Glomerular endothelial cell (primary cell): ENCODE measurements around the gene RUNX1. TPM values are rescaled to one million over a fixed set of nuclear protein-coding genes. Genes with fewer than 3 reads are reported as not detected.

Experiments
- DNase-seq: peaks from one replicate; pipeline ENCODE4 v3.0.0-alpha.2; 2011; ENCODE audit warnings: low read depth, low spot score; ENCODE audit errors: extremely low read depth
- total RNA-seq: library from RNA; depleted of rRNA; stranded (reverse); fragments of >200 nt; gene quantifications from 2 replicates; pipeline ENCODE4 v1.2.3, GENCODE V29; 2015

RUNX1 gene
- total RNA-seq, 1 donor from 2014 or later, result 11.6 TPM

DNA sequence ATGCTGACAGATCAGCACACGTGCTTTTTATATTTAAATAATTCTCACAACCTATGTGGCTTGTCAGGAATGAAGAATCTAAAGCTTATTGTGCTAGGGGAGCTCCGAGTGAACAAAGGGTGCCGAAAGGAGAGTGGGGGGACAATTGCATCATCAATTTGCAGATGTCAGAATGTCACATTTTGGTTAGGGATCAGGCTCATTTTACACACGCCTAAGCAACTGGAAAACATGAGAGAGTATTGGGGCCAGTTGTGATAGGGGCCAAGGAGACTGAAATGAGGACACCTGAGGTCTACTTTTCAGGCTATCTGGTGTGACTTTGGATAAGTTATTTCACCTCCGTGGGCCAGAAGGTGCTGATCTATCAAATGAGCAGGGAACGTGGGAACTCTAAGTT lies 31.8 kb downstream of the RUNX1 start:
- DNase-seq, result no peak

DNA sequence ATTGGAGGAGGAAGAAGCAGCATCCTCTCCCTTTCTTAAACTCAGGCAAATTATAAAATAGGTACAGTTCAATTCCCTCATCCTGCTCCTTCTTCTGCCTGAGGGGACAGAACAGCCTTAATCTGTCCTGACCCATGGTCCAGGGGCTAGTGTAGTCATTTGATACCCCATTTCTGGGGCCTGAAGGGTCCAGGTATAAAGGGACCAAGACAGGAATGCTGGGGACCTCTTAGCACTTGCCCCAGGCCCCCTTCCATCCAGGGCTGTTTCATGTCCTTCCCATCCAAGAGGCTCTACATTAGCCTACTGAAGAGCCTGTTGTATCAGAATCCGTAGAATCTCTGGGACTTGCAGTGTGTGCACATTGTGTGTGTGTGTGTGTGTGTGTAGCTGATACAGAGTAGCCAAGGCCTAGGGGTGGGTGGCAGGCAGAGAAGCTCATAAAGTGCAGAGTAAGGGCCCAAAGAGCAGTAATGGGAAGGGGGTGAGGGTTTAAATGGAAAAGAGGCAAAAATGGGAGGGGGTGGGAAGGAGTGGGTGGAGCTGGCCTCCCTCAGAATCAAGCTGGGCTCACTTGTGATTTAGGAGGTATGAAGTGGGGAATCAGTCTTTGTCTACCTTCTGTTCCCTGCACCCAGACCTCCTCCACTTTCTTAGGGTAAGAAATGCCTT lies 32.4 kb downstream of the RUNX1 start:
- no peak for DNase-seq

DNA sequence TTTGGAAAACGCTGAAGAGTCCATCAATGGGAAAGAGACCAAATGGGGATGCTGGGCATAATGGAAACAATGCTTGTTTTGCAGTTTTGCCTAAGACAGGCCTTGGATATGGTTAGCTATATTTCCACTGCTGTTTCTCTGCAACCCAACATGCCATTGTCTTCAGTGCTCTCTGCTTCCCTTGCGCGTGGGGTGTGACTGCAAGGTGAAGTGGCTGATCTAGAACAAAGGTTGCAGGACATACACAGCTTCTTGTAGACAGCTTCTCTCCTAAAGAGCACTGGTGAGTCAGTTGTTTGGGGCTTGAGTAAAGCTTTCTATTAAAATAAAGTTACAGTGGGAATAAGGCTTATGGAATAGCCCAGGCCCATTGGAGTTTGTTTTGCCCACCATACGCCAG lies 33.0 kb downstream of the RUNX1 start:
- DNase-seq, result no peak

DNA sequence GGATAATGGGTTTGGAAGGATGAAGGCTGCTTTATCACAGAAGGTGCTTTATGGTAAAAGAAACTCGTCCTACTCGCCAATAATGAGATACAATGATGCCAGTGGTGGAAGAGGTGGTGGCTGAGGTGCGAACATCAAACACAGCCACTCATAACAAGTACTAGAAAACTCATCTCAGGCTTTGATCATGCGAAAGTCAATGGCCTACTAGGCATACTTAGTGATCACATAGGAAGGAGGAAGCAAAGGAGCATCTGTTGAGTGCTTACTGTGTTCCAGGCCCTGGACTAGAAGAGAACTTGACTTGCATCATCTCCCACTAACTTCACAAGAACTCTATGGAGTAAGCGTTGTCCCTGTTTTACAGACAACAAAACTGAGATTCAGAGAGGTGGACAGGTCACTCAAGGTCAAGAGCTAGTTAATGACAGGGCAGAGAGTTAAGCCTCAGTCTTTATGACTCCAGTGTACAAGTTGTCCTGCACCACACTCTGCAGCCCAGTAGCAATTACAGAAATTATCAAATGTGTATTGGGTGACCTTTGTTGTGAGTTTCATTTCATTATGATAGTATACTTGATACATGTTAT lies 33.6 kb downstream of the RUNX1 start:
- no peak for DNase-seq

DNA sequence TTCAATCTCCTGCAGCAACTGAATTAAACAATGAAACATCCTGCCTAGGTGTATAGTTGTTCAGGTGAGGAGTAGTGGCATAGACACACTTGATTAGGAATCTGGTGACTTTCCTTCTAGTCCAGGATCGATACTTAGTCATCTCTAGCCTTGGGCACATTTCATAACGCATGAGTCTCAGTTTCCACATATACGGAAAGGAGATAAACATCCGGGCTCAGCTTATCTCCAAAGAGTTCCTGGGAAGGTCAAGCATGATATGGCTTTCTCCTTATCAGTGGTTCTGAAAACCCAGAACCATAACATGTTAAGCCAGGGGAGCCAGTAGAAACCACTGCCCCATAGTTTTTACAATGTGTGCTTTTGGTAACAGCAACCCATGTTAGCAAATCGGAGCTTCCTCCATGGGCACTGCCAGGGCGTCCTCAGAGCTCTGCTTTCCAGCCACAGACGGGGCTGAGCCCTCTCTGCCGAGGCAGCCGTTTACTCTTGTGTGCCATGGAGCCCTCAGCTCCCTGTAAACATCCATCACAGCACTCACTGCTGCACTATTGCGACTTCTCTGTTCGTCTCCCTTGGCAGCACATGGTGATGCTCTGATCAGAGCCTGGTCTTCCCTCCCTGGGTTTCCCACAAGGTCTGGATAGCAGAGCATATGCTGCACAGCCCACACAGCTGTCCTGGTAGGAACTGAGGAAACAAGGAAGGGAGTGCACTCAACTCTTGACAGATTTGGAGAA lies 34.6 kb downstream of the RUNX1 start:
- no peak for DNase-seq

DNA sequence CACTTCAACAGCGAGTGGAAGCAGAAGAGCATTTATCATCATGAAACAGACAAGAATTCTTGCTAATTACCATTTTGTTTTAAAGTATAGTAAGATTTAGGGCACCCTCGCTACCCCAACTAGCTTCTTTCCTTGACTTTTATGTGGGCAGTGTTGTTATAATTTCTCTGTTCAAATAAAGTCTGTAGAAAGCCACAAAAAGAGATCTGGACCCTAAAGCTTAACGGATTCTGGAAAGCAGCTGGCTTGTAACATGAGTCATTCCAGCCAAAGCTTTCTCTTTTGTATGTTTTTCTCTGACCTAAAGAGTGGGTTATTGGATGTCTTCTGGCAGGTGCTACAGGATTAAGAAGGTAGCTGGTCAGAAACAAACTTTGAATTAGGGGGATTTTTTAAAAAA lies 37.4 kb downstream of the RUNX1 start:
- no peak for DNase-seq

DNA sequence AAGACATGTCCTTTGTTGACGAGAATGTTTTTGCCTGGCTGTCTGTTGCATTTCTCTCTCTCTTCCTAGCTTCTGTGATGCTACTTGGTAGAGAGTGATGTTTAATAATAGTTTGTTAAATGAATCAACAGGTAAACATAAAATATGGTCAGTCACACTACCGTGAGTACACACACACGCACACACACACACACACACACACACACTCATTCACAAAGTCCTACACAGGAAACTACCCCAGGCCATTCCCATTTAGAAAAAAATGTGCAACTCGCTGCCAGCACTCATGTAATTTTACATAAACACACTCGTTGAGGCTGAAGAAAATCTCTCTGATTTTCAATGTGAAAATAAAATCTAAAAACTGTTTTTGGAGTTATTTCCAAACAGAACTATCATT lies 38.7 kb downstream of the RUNX1 start:
- DNase-seq, result no peak

DNA sequence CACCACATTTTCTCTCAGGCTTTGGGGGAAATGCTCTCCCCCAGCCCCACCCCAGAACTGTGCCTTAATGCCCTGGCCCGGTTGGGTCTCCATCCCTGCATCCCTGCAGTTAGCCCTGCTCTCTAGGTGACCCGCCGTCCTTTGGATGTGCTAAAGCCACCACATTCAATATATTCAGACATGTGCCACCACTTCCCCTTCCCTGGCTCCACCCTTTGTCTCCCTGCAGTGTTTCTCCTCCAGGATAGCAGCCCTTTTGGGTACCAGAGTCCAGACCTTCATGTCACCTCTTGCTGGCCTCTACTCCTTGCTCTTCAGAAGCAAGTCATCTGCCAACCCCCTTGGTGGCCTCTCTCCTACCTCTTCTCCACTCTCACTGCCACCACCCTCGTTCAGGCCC lies 41.8 kb downstream of the RUNX1 start:
- DNase-seq, result no peak

DNA sequence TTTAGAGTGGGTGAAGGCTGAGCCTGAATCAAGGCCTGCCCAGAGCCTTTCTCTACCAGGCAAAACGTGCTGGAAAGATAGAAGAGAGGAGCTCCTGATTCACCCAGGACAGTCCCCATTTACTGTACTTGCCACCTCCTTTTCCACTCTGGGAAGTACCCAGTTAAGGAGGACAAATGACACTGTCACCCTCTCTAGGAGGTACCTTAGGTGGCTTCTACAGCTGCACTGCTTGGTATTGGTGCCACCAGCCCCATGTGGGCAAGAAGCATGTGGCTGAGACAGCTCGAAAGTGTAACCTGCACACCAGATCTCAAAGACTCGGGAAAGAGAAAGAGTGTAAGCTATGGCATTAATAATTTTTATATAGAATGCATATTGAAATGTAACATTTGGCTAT lies 42.3 kb downstream of the RUNX1 start:
- DNase-seq, result no peak

DNA sequence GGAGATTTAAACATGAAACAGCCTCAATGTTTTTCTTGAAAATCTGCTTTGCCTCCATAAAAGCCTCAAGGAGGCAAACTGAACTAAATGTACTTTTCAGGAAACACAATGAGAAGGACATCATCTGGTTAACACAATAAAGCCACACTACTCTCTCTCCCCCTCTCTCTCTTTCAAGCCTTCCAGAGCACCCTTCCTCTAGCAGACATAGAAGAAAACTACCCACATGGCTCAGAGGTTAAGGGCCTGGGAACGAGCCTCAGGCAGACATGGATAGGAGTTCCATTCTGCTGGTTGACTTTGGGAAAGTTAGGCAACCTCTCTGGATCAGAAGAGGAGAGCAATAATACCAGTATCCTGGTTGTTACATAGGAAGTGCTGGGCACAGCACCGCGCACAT lies 42.9 kb downstream of the RUNX1 start:
- no peak for DNase-seq

DNA sequence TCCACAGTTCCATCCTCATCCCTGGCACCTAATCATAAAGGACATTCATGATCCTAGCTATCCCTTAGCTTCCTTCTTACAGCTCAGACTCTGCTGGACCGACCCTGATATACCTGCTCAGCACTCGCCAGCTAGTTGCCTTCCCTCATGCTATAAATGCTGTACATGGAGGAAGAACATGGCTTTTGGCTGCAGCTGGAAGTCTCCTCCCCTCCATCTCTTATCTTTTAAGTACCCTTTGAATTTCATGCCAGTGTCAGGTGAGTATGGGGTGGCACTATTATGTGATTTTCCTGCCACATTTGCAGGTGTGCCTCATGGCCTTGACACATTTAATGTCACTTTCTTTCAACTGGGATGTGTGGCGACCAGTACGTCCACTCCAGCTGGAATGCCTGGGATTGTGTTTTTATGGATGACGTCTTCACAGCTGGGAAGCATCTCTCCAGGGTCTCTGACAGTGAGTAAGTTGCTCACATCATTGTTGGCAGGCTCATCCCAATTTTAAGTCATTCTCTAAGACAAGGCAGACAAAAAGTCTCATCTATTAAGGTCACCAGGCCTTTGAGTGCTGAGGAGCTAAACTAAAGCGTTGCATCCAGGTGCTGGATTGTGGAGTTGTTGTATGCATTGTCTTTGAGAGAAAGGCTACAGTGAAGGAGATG lies 43.4 kb downstream of the RUNX1 start:
- DNase-seq, result no peak

DNA sequence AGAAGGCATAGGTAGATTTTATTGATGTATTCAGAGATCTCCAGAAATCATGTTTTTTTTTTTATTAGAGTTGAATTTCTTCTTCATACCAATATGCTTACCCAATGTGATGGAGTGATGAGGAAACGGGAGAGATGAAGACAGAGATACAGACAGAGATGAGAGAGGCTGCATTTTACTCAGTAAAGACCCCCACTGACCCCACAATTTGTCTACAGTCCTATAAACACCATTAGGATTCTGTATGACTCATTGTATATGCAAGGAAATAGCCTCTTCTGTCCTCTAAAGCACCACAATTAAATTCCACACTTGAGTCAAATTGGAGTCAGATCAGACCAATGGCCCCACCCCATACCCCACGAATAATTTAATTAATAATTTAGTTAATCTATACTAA lies 44.0 kb downstream of the RUNX1 start:
- DNase-seq, result no peak

DNA sequence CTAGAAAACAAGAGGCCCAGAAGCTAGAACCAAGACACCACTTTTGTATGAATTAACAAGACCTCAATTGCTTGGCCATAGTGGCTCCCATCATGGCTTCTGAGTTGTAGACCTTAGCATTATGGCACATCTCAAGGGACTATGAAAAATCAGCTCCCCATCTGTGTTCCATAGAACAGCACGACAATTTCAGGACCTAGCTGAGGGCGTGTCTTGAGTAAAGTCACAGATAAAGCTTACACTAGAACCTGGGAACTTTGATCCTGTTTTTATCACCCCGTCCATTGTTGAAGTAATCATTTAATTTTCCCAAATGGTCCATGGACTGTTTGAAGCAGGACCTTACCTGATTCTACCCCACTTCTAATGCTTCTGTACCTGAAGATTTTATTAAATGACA lies 44.8 kb downstream of the RUNX1 start:
- no peak for DNase-seq

DNA sequence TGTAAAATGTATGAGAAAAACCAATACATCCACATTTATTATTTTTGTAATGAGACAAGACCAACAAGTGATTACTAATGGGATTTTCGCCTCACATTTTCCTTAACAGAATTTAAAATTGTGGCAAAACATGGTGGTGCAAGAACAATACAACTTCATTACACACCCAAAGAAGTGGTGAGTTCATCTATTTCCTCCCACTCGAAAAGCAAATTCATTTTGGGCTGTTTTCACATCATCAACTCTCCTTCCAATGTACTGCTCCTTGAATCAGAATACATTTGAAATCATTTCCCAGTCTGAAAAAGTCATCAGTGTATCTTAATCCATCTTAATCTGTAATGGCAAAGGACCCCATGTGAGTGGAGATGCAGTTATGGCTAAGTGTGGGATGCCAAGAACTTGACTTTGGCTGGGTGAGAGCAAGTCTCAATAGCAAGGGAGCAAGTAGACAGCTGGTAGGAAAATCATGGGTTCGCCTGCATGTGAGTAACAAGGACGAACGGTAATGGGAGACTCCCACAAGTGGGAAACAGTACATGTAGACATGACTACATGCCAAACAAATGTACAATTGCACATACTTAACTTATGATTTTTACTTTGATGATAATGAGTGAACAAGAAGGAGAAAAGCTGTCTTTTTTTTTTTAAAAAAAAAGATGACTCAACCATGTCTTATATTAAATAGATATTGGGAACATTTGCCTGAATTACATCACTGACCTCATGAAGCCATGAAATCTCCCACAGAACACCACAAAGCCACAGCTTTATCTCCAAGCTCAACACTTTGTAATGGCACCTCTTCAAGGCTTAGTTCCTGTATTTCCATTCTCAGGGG lies 46.0 kb downstream of the RUNX1 start:
- no peak for DNase-seq

DNA sequence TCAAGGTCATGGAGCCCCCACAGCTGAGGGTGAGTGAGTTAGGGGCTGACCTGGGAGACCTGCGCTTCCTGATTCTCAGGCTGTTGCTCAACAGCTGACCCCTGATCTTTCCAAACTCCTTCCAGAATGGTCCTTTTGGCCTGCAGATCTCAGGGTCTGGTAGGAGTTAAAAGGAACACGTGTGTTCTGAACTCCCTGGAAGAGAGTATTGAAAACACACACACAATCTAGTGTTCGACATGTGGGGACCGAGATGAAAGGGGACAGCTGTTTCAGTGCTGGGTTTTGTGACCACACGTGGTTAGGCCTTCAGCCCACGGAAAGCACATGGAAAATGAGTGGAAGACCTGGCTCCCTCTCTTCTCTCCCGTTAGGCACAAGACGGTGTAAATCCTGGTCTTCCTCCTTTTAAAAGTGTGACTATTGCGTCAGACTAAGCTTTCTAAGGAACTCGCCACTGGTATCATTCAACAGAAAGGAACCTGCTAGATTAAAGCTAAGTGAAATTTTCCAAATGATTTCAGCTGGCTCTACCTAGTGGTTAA lies 49.6 kb downstream of the RUNX1 start:
- DNase-seq, result no peak

DNA sequence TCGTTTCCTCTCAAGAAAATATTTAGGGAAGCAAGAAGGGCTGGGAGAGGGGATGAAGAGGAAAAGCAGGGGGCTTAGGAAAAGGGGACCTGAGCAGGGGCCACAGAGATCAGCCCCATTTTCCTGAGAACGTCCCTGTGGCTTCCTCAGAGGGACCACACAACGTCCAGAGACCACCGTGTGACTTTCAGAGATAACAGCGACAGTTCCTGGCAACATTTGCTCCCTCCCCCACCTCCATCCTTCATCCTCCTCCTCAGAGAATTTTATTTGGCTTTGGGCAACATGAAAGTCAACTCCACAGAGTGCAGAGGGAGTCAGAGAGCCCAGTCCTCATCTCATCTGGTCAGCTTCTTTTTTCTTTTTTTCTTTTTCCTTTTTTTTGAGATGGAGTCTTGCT lies 50.9 kb downstream of the RUNX1 start:
- DNase-seq, result no peak

DNA sequence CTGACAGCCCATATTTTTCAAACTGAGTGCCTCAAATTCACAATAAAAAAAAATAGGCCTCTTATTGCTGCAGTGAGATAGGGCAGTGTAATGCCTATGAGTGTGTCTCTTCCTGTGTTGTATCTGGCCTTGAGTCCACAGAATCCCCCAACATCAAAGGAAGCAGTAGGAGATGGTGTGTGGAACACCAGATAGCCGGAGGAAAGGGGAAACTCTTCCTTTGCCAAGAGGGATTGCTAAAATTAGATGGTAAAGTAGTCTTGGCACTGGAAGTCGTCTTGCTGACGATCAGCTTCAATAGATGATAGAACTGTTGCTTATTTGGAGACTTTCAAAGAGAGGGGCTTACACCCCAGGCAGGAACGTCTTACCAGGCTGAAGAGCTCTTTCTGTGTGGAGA lies 51.8 kb downstream of the RUNX1 start:
- DNase-seq, result no peak

DNA sequence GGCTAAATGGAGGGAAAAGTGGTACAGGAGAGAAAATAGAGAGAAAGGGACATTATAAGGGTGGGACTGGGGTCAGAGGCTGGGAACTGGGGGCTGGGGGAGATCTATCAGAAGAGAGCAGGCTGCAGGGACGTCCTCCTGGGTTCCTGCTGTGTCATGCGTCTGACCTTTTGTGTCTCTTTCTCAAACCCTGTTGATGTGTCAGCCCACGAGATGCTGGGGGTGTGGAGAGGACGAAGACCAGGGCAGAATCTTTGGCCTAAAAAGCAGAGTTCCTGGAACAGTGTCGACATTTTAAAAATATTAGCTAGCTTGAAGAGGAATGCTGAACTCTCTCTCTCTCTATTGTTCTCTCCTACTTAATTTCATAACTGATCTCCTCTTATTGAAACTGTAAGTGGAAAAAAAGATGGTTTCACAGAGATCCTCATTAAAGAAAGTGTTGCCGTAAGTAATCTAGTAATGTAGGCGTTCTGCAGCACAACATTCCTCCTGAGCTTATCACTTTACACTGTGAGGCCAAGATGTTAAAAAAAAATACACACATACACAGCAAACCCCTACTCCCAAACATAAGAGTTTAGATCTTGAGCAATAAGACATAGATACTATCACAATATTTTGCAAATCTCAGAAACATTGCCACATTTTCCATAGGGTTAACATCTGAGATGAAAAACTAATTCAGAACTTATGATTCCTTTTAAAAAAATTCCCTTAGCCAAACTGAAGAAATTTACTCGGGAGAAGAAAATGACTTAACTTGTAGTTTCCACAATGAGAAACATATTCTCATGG lies 52.6 kb downstream of the RUNX1 start:
- DNase-seq, result no peak

DNA sequence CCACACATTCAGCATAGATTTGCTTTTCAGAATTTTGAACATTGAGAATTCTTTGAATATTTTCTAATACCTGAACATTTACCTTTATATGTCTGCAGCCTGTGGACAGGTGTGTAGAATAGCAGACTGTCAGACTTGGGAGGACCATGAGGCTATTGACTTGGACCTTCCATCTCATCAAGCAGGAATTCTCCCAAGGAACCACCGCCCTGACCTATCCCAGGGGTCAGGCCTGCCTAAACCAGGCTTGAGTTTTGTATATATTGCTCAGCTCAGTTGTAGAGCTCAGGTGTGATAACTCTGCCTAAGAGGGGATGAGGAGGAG lies 53.2 kb downstream of the RUNX1 start:
- no peak for DNase-seq
